Measurements from ENCODE around the gene TLR7. TPM values are rescaled to one million over a fixed set of nuclear protein-coding genes. Genes with fewer than 3 reads are reported as not detected.

TLR7 gene
- total and polyA plus RNA-seq, 2 experiments from 2014 or later = not detected

DNA sequence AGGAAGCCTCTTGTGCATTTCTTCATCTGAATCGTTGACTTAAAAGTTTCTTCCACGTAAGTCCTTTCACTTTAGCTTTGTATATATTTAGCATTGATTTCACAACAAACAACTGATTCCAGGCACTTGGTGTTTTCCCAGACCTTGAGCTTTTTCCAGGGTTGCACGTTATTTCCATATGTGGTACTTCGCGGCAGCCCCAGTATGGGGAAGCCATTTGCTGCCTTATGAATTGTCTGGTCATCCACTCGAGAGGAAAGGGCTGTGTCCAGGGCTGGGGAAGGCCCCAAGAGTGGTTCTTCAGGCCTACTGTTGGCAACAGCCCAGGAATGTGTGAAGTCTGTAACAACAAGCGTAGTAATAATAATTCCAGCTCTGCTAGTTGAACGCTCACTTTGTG is 36.8 kb downstream of the TLR7 start:
- no peaks in the 10 kb centered on the region for H3K4me1 ChIP-seq (ENCODE audit: insufficient read depth)
- in situ Hi-C loops (cut with MboI) = loop anchor here (25.0 kb wide), 1 partner anchor 1134 kb away; the partner anchor contains the start of gene GEMIN8
- 9 to 14% methylated on average over 8 of the region's 8 CpGs for WGBS, 2 experiments (ENCODE audit: low coverage in 1 of 2, low lambda C conversion rate in 2 of 2, missing lambda C conversion rate in 2 of 2)
- no peaks in the 10 kb centered on the region for H3K27me3 ChIP-seq (replicated peaks; ENCODE audit: insufficient read depth)
- no peaks in the 10 kb centered on the region for H4K20me1 ChIP-seq (ENCODE audit: insufficient read depth)
- no peaks in the 10 kb centered on the region for H3F3A ChIP-seq (ENCODE audit: insufficient read depth)
- H3K27ac ChIP-seq = no peak overlapping the region
- H3K9ac ChIP-seq = no peak overlapping the region
- no peaks in the 10 kb centered on the region for H3K36me3 ChIP-seq (ENCODE audit: low read depth)
- peak; percentile 35 for DNase-seq
- H3K4me2 ChIP-seq (ENCODE audit: unreplicated experiment) = peak overlapping the region; percentile 7
- no peak overlapping the region for H3K4me3 ChIP-seq
- H3K9me2 ChIP-seq (ENCODE audit: insufficient read depth) = no peaks in the 10 kb centered on the region
- H2AFZ ChIP-seq = peak overlapping the region; percentile 48
- H3K9me3 ChIP-seq (ENCODE audit: low read depth) = no peaks in the 10 kb centered on the region
- TF ChIP-seq EZH2phosphoT487 (IDR thresholded peaks at IDR 0.05; ENCODE audit: insufficient read depth, low read depth) (no peak), EZH2 (IDR thresholded peaks at IDR 0.05; ENCODE audit: insufficient read depth, poor library complexity, severe bottlenecking) (no peak)
- H3K79me2 ChIP-seq (ENCODE audit: insufficient read depth) = no peaks in the 10 kb centered on the region

GRCh38 chrX:12906046-12906761 is 39.3 kb downstream of the TLR7 start, which contains the start of gene TLR8:
Gene TLR8 (plus strand): TSS chrX:12906620. CDS start chrX:12906707, 87 bp downstream.
- H2AFZ ChIP-seq = no peak within 1 kb of the TSS
- DNase-seq = no peak
- H3K9me3 ChIP-seq (ENCODE audit: low read depth) = no peaks in the 10 kb centered on the region
- TF ChIP-seq EZH2 (IDR thresholded peaks at IDR 0.05; ENCODE audit: insufficient read depth, poor library complexity, severe bottlenecking) (no peak), EZH2phosphoT487 (IDR thresholded peaks at IDR 0.05; ENCODE audit: insufficient read depth, low read depth) (no peak)
- in situ Hi-C loops (cut with MboI) = loop anchor here (25.0 kb wide), 1 partner anchor 1131 kb away; the partner anchor contains the start of gene GEMIN8
- H3K79me2 ChIP-seq (ENCODE audit: insufficient read depth) = no peaks in the 10 kb centered on the region
- WGBS, 2 experiments (ENCODE audit: low coverage in 1 of 2, low lambda C conversion rate in 2 of 2, missing lambda C conversion rate in 2 of 2) = 76 to 82% methylated on average over 13 to 15 of the region's 15 CpGs
- H3K9ac ChIP-seq = no peak within 1 kb of the TSS
- no peak within 1 kb of the TSS for H3K4me3 ChIP-seq
- H3K9me2 ChIP-seq (ENCODE audit: insufficient read depth) = no peaks in the 10 kb centered on the region
- H3F3A ChIP-seq (ENCODE audit: insufficient read depth) = no peaks in the 10 kb centered on the region
- no peaks in the 10 kb centered on the region for H3K4me1 ChIP-seq (ENCODE audit: insufficient read depth)
- H3K36me3 ChIP-seq (ENCODE audit: low read depth) = no peaks in the 10 kb centered on the region
- H3K4me2 ChIP-seq (ENCODE audit: unreplicated experiment) = no peak within 1 kb of the TSS
- no peaks in the 10 kb centered on the region for H4K20me1 ChIP-seq (ENCODE audit: insufficient read depth)
- no peak within 1 kb of the TSS for H3K27ac ChIP-seq
- no peaks in the 10 kb centered on the region for H3K27me3 ChIP-seq (replicated peaks; ENCODE audit: insufficient read depth)

DNA sequence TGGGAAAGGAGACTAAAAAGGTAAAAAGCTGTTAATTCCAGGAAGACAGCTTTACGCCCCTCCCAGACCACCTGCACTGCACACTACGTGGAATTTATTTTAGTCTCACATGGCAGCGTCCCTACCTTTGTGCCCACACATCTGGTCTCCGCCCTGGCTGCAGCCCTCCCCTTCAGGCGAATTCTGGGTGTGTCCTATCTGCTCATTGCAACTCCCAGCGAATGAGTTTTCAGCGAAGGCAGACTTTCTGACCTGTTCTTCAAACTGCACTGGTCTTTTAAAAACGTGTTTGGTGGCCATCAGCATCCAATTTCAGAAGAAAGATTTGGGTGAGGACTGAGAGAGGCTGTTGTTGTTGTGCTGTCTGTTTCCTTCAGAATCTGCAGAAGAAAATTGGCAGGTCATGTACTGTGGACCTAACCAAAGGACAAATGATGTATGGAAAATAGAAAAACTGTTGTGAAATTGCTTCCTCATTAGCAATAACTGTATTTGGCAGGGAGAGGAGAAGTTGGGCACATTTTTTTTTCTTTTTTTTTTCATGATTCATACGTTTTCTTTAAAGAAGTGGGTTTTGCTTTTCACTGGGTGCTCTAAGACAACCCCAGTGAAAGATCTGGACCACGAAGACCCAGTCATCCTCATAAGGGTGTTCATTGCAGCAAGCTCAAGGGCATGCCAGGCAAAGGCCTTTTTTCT is 43.7 kb downstream of the TLR7 start:
- TF ChIP-seq EZH2phosphoT487 (IDR thresholded peaks at IDR 0.05; ENCODE audit: insufficient read depth, low read depth) (no peak), EZH2 (IDR thresholded peaks at IDR 0.05; ENCODE audit: insufficient read depth, poor library complexity, severe bottlenecking) (no peak)
- 28 to 39% methylated on average over 10 of the region's 10 CpGs for WGBS, 2 experiments (ENCODE audit: low coverage in 1 of 2, low lambda C conversion rate in 2 of 2, missing lambda C conversion rate in 2 of 2)
- Histone ChIP-seq H3K9me2 (ENCODE audit: insufficient read depth) (no peaks in the 10 kb centered on the region), H3K27me3 (replicated peaks; ENCODE audit: insufficient read depth) (no peaks in the 10 kb centered on the region), H3K27ac (no peak overlapping the region), H3K4me2 (ENCODE audit: unreplicated experiment) (no peak overlapping the region), H3K79me2 (ENCODE audit: insufficient read depth) (no peaks in the 10 kb centered on the region), H2AFZ (no peak overlapping the region), H3F3A (ENCODE audit: insufficient read depth) (no peaks in the 10 kb centered on the region), H3K9ac (no peak overlapping the region), H3K4me3 (no peak overlapping the region), H3K9me3 (ENCODE audit: low read depth) (no peaks in the 10 kb centered on the region), H4K20me1 (ENCODE audit: insufficient read depth) (no peaks in the 10 kb centered on the region), H3K4me1 (ENCODE audit: insufficient read depth) (no peaks in the 10 kb centered on the region), H3K36me3 (ENCODE audit: low read depth) (no peaks in the 10 kb centered on the region)
- in situ Hi-C loops (cut with MboI) = loop anchor here (25.0 kb wide), 1 partner anchor 1127 kb away; the partner anchor contains the start of gene GEMIN8
- no peak for DNase-seq

DNA sequence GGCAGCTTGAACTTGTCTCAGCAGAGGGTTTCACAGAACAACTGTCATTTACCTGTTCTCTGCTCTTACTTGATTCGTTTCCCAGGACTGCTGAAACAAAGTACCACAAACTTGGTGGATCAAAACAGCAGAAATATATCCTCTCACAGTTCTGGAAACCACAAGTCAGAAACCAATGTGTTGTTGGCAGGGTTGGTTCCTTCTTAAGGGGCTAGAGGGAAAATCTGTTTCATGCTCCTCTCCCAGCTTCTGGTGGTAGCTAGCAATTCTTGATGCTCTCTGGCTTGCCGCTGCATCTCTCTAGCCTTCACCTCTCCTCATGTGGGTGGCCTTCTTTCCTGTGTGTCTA is 44.2 kb downstream of the TLR7 start:
- Histone ChIP-seq H3K4me1 (ENCODE audit: insufficient read depth) (no peaks in the 10 kb centered on the region), H2AFZ (no peak overlapping the region), H3K4me3 (no peak overlapping the region), H3K9ac (no peak overlapping the region), H3K4me2 (ENCODE audit: unreplicated experiment) (no peak overlapping the region), H3K9me2 (ENCODE audit: insufficient read depth) (no peaks in the 10 kb centered on the region), H3K9me3 (ENCODE audit: low read depth) (no peaks in the 10 kb centered on the region), H3F3A (ENCODE audit: insufficient read depth) (no peaks in the 10 kb centered on the region), H3K27ac (no peak overlapping the region), H3K79me2 (ENCODE audit: insufficient read depth) (no peaks in the 10 kb centered on the region), H4K20me1 (ENCODE audit: insufficient read depth) (no peaks in the 10 kb centered on the region), H3K36me3 (ENCODE audit: low read depth) (no peaks in the 10 kb centered on the region), H3K27me3 (replicated peaks; ENCODE audit: insufficient read depth) (no peaks in the 10 kb centered on the region)
- TF ChIP-seq EZH2phosphoT487 (IDR thresholded peaks at IDR 0.05; ENCODE audit: insufficient read depth, low read depth) = no peak
- 40 to 43% methylated on average over 2 of the region's 2 CpGs for WGBS, 2 experiments (ENCODE audit: low coverage in 1 of 2, low lambda C conversion rate in 2 of 2, missing lambda C conversion rate in 2 of 2)
- in situ Hi-C loops (cut with MboI) = loop anchor here (25.0 kb wide), 1 partner anchor 1126 kb away; the partner anchor contains the start of gene GEMIN8
- DNase-seq = no peak
